ENCODE data around the gene NTPCR.
A peak's percentile ranks its signal among the peaks of the same experiment; 100 is the strongest.
"Not testable (repeated sequence)": the region's sequence is repeated elsewhere in the genome, so short reads cannot be mapped to it uniquely, and the experiment has no call there.

The NTPCR gene, protein sequence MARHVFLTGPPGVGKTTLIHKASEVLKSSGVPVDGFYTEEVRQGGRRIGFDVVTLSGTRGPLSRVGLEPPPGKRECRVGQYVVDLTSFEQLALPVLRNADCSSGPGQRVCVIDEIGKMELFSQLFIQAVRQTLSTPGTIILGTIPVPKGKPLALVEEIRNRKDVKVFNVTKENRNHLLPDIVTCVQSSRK

DNA sequence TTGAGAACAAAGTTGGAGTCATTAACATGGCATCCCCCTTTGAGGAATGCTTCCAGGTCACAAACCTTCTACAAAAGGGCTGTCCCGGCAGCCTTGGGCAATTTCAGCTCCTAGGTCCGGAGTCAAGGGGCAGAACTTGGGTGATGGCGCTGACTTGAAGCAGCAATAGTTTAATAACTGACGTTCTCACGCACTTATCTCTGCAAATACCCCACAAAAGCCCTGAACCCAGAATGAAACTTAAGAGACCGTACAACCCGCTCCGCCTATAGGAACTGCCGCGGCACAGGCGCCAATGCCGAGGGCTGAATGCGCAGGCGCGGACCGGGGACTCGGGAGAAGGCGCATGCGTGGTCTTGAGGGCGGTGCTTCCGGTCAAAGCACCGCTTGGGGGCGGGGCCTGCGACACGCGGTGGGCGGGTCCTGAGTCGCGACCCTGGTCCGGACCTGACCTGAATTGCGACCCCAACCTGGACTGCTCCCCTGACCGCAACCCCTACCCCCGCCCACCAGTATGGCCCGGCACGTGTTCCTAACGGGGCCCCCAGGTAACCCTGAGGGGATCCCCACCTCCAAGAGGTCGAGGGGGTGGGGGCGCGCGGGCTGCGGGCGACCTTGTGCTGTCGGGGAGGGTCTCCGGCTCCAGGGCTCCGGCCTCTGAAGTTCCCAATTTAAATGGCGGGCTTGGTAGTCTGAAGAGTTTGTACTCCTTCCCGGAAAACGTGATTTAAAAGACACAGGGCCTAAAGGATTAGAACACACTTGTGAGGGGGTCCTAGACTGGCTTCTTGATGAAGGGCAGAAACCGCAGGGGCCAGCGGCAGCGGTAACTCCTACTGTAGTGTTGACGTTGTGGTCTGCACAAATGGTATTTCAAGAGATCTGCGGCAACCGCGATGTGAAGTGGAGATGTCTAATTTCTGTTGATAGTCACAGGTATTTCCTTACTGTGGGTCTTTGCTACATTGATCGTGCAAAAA is at the start of gene NTPCR:
TSS of gene NTPCR (plus strand) at position 415 of the 980 bp plus-strand sequence. CDS start at position 515, 100 bp downstream.
- DNase-seq (ENCODE audit: low spot score) = peak; percentile 98

DNA sequence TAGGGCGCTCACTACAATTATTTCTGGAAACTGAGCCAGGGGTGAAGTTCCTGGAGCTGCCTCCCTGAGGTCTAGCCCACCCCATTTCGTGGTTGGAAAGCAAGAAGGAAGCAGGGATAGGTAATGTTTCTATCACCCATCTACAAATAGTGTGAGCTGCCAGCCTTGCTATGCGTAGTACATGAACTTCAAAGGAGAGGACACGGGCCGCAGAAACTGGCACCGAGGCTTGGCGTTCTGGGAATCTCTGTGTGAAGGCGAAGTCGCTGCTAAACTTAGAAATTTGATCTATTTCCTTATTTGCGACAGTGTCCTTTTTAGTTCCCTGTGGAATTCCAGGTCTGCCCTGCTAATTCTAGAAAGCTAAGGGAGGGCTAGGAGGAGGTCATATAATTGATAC is 49.6 kb upstream of the NTPCR start:
- no peak for DNase-seq (ENCODE audit: low spot score)

DNA sequence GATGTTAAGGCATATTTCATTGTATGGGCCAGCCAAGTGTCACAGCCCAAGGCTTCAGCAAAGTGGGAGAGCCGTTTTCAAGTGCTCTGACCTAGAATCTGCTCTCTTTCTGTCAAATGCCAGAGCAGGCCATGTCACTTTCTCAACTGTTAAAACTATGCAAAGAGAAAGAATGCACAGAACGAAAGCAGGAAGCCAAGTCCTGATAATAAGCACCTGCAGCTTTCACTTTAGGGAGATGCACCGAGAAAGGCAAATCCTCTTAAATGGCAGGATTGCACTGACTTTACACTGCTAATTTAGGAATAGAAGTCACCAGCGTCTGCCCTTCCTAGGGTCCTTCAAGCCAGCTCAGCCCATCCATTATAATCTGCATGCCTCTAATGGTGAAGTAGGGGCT is 49.2 kb upstream of the NTPCR start:
- no peak for DNase-seq (ENCODE audit: low spot score)

DNA sequence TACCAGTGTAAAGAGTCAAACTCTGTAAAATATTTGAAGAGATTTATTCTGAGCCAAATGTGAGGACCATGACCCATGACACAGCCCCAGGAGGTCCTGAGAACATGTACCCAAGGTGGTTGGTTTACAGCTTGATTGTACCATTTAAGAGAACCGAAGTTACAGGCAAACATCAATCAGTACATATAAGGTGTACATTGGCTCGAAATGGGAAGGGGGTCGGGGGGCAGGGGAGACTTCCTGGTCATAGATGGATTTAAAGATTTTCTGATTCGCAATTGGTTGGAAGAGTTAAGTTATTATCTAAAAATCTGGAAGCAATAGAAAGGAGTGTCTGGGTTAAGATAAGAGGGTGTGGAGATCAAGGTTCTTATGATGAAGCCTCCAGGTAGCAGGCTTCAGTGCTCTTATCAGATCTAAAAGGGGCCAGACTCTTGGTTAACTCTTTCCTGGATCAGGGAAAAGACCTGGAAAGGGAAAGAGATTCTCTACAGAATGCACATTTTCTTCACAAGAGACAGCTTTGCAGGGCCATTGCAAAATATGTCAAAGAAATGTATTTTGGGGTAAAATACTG is 47.5 kb upstream of the NTPCR start:
- no peak for DNase-seq (ENCODE audit: low spot score)

DNA sequence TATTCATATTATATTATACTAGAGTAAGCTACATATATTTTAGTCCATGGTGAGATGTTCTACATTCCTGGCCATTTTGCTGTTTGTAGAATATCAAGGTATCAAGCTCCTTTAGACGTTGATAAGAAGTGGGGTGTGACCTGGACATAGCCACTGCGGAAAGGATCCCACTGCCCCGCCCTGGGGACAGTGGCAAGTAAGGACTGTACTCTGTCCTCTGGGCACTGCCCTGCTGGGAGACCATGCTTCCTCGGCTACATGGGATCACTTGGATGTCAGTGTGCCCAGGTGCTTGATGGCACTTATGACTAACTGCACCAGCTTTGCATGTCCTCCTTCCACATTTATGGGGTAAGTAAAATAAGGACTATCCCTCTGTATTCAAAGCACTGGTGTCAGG is 46.3 kb upstream of the NTPCR start:
- no peak for DNase-seq (ENCODE audit: low spot score)

DNA sequence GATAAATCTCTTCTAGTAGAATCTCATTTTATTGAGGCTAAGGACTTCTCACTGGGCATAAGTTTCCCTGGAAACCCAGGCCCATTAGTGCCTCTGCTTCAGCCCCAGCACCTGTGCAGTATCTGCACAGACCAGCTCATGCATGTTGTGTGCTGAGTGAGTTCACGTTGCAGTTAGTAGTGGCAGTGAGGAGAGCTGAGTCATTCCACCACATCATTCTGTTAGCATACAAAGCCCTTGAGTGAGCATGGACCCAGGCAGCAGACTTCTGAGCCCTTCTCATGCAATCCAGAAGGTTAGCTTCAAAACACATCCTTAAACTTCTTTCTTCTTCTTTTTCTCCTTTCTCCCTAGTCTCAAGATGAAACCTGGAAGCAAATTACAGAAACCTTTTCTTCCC is 45.8 kb upstream of the NTPCR start:
- no peak for DNase-seq (ENCODE audit: low spot score)

DNA sequence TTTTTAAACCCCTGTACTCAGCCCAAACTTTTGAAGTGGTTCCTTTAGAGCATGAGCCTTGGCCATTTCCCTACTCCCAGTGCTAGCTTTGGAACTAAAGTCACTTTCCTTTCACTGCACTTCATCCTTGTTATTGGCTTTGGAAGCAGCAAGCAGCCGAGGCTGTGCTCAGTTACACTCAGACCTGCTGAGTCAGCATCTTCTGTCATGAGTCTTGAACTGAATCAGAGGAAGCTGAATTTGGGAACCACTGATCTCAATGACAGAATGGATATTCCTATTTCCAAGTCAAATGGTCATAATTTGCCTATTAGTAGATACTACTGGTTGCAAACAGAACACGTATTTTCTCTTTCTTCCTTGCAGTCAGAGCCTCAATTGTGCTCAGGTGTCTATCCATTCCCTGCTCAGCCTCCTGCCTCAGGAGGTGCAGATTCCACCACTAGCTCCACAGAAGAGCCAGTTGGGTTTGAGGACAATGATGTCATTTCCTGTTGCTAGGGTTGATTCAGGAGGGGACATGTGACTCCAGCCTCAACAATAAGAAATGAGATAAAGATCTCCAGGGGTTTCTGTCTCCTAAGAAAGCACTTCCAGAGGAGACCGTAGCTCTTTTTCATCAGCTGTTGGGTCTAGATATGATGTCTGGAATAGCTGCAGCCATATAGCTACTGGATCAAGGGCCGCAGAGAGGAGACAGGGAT is 44.9 kb upstream of the NTPCR start:
- no peak for DNase-seq (ENCODE audit: low spot score)

DNA sequence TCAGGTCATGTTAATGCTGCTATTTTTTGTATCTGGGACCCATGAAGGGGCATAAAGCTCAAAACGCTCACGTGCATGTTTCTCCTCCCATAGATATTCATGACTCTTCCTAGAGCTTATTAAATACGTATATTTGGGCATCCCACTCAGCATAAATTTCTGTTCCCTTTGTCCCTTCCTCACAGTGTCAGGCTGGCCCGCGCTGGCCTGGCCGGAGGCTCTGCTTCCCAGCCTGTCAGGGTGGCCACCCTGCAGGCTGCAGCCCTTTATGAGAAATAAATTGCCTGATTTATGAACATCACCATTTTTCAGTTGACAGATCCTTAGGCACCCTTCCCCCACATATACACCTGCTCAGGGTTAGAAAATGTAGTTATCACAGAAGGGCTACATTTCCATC is 44.0 kb upstream of the NTPCR start:
- no peak for DNase-seq (ENCODE audit: low spot score)

DNA sequence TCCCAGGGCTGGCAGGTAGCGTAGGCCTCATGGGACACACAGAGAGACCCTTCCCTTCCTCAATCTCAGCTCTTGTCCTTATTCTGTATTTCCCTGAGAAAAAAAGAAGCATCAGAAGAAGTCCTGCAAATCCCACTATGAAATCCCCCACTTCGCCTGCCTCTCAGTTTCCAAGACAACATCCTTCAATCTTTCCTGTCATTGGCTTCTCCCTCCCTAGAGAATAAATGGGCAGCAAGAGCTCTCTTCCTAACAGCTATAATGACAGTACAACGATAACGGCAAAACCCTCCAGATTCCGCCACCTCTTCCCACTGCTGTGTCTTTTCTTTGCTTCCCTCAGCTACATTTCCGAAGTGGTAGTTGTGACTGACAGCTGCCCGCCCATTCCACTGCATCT is 41.6 kb upstream of the NTPCR start:
- no peak for DNase-seq (ENCODE audit: low spot score)

DNA sequence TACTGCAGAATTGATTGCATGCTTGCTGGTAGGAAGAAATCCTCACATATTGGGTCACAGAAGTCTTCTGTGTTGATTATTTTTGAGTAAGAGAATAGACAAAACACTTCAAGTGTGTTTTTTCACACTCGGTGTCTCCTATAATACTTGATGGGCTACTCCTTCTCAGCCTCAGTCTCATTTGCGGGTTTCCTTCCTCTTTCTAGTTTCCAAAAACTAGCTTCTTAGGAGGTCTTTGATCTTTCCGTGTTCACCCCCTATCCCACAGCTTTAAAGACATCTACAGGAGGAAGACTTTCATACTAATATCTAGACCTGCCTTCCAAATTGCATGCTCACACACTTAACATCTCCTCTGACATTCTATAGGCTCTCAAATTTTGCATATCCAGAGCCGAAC is 40.7 kb upstream of the NTPCR start:
- no peak for DNase-seq (ENCODE audit: low spot score)

DNA sequence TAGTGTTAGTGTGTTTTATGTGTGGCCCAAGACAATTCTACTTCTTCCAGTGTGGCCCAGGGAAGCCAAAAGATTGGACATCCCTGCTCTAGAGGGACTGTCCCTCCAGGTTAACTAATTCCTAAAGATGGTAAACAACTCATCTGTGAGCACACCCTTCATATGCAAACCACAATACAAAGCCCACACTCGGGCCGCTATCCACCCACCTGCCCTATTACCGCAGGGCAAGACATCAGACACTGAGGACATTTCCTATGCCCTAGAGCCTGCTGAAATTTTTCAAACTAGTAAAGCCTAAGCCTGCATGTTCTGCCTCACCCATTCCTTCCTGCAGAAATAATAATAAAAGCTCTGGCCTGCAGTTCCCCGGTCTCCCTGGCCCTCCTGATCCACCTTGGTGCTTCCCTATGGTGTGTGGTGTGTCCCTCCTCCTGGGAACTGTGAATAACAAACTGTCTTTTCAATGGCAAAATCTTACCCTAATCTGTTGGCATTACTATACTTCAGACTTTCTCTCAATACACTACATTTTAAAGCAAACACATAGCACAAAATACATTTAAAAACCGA is 39.3 kb upstream of the NTPCR start:
- no peak for DNase-seq (ENCODE audit: low spot score)

DNA sequence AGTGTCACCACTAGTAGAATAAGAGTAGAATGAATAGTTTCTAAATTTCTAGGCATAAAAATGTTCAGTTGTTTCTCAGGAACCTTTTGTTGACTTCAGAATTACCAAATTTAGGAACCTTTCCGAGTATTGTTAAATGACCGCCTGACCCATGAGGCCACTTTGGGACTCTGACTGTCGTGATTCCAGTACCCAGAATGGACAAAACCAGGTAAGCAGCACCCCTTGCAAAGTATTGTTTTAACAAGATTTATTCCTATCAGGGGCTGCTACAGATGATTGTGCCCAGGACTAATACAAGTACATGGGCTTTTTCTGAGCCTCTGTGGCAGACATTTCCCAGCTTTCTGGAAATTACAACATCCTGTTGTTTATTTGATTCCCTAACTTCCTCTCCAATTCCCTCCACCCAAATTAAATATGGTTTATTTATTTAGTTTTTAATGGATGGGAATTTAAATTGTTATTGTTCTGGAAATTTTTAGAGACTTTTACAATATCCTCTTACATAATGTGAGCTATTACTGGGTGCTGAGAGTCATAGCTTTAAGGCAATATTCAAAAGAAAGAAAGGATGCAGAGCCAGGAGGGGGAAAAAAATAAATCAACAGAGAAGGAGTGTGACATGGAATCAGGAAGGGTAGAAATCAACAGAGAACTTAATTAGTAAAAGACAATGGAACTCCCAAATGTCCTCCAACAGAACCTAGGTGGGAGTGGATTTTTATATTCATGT is 37.4 kb upstream of the NTPCR start:
- DNase-seq (ENCODE audit: low spot score) = no peak

DNA sequence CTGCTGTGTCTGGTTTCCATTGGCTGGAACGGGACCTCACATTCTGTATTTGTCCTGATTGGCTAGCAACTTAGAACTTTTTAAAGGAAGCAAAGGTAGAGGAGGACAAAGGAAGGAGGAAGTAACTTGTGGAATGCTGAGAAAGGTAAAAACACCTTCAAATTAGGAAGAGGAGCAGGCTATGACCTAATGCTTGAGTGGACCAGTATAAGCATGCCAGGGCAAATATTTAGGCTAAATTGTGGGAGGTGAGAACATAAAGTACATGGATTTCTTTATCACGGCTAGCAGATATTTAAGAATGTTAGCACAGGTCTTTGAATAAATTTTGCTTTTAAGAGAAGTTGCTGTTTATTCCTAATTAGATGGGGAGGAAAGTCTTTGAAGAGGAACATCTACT is 36.1 kb upstream of the NTPCR start:
- DNase-seq (ENCODE audit: low spot score) = not testable (repeated sequence)

DNA sequence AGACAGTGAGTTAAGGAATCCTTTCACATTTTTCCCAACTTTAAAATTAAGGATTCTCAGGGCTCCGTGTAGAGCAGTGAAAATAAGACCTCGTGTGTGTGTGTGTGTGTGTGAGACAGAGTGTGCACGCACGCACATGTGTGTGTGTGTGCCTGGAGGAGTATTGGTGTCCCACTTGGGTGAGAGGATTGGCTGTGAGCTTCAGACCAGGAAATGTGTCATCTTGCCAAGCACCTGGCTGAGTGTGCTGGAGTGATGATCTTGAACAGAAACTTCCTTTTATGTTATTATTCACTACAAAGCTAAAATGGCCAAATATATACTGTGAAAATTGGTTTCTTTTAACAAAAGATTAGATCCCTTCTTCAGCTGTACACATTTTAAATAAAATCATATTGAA is 35.2 kb upstream of the NTPCR start:
- no peak for DNase-seq (ENCODE audit: low spot score)

DNA sequence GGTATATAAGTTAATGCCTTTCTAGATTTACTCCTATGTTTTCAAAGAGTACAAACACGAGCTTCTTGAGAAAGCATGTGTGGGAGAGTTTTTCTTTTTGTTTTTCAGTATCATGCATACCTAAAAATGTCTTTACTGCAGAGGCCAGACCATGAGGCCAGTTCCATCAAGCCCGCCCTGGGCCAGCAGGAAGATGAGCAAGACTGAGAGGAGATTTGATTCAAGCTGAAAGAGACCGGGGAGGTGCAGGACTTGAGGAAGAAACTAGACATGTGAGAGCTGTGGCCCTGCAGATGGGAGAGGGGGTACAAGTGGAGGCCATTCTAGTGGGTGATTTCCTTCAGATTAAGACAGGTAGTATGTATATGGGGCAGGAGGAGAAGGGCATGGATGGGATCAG is 33.4 kb upstream of the NTPCR start:
- no peak for DNase-seq (ENCODE audit: low spot score)

DNA sequence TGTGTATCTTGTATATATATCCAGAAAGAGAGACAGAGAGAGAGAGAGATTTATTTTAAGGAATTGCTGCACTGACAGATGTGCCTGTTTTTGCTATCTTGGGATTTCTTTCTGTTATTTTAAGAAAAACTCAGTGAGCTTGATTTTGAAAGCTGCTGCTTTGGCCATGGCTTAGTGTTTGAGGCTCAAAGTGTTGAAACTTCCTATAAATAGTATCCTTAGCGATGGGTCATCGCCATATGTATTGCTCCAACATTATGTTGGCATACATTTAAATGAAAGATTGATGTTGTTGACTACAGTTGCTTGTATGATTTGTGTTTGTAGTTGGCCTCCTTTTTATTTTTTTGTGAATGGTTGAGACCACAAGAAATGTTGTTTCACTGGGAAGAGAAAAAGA is 29.0 kb upstream of the NTPCR start:
- DNase-seq (ENCODE audit: low spot score) = no peak

DNA sequence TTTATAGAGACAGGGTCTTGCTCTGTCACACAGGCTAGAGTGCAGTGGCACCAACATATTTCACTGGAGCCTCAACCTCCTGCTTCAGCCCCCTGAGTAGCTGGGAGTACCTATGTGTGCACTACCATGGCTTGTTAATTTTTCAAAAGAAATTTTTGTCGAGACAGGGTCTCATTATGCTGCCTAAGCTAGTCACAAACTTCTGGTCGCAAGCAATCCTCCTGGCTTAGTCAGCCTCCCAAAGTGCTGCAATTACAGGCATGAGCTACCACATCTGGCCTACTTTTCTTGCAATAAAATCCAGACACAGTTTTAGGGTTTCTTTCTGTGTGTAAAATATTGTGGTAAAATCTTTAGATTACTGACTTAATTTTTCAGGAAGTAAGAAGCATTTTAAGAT is 27.9 kb upstream of the NTPCR start:
- DNase-seq (ENCODE audit: low spot score) = no peak

DNA sequence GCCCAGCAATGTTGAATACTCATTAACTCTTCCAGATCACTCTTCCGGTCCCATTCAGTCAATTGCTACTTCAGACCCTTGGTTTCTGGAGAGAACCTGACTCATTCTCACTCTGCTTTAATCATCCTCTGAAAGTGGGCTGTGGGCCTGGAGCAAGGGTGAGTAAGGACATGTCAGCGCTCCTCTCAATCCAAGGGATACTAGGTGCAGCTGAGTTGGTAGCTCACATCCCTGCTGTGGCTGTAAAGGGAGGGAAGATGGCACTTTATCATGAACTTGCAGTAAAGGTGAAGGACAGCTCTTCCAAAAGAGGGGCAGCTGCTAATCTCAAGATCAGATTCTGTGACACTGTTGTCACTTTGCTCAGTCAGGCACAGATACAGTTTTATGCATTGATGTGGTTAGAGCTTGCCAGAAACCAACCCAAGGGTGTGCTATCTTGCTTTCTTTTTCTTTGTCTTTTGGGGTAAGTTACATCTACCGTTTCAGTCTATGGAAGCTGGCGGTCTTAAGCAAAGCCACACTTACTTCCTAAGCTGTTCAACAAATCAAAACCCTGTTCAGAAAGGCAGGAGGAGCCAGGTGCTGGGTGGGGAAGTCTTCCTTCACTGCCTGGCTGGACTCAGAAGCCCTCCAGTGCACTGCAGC is 26.5 kb upstream of the NTPCR start:
- no peak for DNase-seq (ENCODE audit: low spot score)

DNA sequence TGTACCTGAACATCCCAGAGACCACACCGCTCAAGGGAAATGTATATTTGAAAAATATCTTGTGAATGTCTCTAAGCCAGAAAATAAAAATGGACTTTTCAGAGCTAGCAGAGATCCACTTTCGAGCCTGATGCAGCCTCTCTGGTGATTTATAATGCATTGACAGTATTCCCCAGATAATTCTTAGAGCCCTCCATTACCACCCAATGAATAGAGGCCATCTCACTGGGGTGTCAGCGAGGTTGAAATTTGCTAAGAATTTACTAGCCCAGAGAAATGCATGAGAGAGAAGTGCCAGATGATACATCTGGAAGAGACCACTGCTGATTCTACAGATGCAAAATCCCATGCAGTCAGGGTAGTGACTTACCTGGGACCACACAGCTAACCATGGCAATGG is 25.5 kb upstream of the NTPCR start:
- no peak for DNase-seq (ENCODE audit: low spot score)

DNA sequence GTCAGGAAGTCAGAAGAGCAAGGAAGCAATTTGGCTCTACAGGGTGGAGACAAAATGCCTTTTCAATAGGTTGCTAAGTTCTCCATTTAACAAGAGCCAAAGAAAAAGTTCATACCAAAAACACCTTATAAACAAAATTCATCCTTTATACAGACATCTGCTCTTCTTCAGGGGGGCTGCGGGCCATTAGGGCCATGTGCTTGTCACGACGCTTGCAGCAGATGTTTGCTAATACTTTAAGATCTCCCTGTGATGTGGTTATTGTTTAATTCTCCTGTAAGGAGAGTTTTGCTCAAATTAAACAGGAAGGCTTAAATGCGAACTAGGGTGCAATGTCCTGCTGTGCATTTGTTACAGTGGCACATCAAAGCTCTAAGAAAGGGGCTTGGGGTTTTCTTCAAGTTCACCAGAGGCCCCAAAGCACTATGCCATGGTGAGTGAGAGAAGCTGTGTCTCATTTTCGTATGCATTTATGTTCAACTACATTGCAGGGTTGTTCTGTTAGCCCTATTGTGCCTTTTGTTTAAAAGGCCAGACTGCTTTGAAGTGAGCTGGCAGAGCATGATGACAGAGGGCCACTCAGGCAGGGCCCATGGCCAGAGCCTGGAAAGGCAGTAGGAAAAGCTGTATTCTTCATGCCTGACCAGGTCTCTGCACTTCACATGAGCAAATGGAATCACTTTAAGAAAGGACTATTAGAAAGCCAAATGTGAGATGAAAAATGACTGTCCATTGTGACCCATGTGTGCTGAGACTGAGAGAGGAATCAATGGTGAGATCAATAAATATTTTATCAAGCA is 24.8 kb upstream of the NTPCR start:
- no peak for DNase-seq (ENCODE audit: low spot score)

All from ecto neural progenitor cell (in vitro differentiated cells).